HL-60 (cell line): Measurements from ENCODE around the gene RAE1. TPM values are rescaled to one million over a fixed set of nuclear protein-coding genes. Genes with fewer than 3 reads are reported as not detected.

ENCODE experiments used
- DNase-seq, 2 experiments: peaks; one replicate each; pipeline ENCODE4 v3.0.0-alpha.2; 2010 to 2020; ENCODE audit warnings: low read depth in 1 of 2, low spot score in 1 of 2
- H3K27ac ChIP-seq: fragments of 250-450 bp; sonication (Bioruptor Pico); replicated peaks from 2 replicates; pipeline ENCODE4 v1.5.1; 2020; ENCODE audit warnings: mild to moderate bottlenecking, moderate library complexity
- H3K27me3 ChIP-seq: fragments of 250-450 bp; sonication (Bioruptor Pico); 2 replicates; pipeline ENCODE4 v1.5.1; 2021; ENCODE audit warnings: mild to moderate bottlenecking, moderate library complexity; ENCODE audit not compliant: insufficient read depth, poor library complexity, severe bottlenecking
- H3K4me3 ChIP-seq: replicated peaks from 2 replicates; pipeline ENCODE4 v1.5.1; 2011; ENCODE audit warnings: mild to moderate bottlenecking, control low read depth, low read length; ENCODE audit not compliant: insufficient read depth
- GABPA ChIP-seq: IDR thresholded peaks from 2 replicates; pipeline ENCODE4 v1.6.1; 2012; ENCODE audit warnings: low read depth
- POLR2AphosphoS5 ChIP-seq: IDR thresholded peaks from 2 replicates; pipeline ENCODE4 v1.6.1; 2012; ENCODE audit warnings: low read depth
- SPI1 ChIP-seq: IDR thresholded peaks from 2 replicates; pipeline ENCODE4 v1.6.1; 2012; ENCODE audit warnings: low read depth, mild to moderate bottlenecking, borderline replicate concordance
- microRNA-seq: library from miRNA; unstranded; fragments of <30 nt; microRNA quantifications from one replicate; pipeline ENCODE4, GENCODE V29; 2018
- TF ChIP-seq, protein P1 (sequence below): IDR thresholded peaks from 2 replicates; pipeline ENCODE4 v1.6.1; 2012; ENCODE audit warnings: low read depth; ENCODE audit not compliant: insufficient replicate concordance
- TF ChIP-seq, protein P2 (sequence below): IDR thresholded peaks from one replicate; pipeline ENCODE4 v1.5.1; 2011; ENCODE audit warnings: low read length, control low read depth, inconsistent platforms; ENCODE audit not compliant: insufficient read depth

The RAE1 gene

DNA sequence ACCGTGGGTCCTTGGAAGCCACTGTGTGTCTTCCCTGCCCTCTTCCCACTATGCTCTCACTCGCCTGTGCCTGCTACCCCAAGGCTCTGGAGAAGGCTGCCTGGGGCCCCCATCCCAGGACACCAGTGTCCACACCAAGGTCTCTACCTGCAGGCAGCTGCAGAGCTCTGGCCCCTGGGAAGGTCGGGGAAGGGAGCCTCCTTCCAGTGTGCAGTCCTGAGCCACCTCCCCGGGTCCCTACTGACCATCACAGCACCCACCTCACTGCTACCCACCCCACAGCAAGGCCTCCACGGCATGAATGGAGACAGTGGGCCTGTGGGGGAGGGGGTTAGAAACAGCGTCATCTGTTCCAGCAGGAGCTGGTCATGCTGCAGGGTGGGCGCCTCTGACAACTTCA lies 75.8 kb downstream of the RAE1 start:
- Histone ChIP-seq H3K4me3 (no peak overlapping the region), H3K27me3 (no peaks in the 10 kb centered on the region), H3K27ac (no peak overlapping the region)
- DNase-seq, result no peak
- TF ChIP-seq, protein P1, sequence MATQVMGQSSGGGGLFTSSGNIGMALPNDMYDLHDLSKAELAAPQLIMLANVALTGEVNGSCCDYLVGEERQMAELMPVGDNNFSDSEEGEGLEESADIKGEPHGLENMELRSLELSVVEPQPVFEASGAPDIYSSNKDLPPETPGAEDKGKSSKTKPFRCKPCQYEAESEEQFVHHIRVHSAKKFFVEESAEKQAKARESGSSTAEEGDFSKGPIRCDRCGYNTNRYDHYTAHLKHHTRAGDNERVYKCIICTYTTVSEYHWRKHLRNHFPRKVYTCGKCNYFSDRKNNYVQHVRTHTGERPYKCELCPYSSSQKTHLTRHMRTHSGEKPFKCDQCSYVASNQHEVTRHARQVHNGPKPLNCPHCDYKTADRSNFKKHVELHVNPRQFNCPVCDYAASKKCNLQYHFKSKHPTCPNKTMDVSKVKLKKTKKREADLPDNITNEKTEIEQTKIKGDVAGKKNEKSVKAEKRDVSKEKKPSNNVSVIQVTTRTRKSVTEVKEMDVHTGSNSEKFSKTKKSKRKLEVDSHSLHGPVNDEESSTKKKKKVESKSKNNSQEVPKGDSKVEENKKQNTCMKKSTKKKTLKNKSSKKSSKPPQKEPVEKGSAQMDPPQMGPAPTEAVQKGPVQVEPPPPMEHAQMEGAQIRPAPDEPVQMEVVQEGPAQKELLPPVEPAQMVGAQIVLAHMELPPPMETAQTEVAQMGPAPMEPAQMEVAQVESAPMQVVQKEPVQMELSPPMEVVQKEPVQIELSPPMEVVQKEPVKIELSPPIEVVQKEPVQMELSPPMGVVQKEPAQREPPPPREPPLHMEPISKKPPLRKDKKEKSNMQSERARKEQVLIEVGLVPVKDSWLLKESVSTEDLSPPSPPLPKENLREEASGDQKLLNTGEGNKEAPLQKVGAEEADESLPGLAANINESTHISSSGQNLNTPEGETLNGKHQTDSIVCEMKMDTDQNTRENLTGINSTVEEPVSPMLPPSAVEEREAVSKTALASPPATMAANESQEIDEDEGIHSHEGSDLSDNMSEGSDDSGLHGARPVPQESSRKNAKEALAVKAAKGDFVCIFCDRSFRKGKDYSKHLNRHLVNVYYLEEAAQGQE, result no peak

DNA sequence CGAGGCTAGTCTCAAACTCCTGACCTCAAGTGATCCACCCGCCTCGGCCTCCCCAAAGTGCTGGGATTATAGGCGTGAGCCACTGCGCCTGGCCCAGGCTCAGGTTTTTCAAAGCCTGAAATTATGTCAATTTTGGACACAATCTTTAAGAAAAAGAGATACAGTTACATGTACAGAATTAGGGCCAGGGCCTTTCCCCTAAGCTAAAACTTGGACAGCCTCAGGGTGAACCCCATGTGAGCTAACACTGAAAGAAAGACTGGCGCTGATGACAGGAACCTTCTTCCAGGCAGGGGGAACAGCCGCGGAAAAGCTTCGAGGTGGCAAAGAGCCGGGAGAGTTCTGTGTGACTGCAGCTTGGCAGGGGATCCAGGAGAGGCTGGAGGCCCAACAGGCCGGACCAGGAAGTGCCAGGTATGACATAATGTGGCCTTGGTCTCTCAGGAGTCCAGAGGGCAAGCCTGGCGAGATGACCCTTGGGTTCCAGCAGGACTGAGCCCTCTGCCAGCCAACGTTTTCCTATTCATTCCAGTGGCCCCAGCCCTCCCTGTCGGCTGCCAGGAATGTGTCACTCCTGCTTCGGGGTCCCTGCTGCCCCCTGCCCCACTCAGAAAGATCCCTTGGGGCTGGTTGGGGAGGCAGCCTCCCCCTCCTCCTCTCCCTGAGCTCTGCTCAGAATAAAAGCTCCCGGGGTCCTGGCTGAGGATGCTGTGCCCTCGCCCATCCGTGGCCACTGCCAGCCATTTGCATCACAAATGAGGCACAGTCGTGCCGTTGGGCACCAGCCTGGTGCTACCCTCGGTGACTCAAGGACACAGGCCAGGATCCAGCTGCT lies 77.5 kb downstream of the RAE1 start:
- no peak overlapping the region for H3K4me3 ChIP-seq
- TF ChIP-seq, protein P1, result no peak
- TF ChIP-seq GABPA (no peak), SPI1 (no peak), POLR2AphosphoS5 (no peak)
- TF ChIP-seq, protein P2, sequence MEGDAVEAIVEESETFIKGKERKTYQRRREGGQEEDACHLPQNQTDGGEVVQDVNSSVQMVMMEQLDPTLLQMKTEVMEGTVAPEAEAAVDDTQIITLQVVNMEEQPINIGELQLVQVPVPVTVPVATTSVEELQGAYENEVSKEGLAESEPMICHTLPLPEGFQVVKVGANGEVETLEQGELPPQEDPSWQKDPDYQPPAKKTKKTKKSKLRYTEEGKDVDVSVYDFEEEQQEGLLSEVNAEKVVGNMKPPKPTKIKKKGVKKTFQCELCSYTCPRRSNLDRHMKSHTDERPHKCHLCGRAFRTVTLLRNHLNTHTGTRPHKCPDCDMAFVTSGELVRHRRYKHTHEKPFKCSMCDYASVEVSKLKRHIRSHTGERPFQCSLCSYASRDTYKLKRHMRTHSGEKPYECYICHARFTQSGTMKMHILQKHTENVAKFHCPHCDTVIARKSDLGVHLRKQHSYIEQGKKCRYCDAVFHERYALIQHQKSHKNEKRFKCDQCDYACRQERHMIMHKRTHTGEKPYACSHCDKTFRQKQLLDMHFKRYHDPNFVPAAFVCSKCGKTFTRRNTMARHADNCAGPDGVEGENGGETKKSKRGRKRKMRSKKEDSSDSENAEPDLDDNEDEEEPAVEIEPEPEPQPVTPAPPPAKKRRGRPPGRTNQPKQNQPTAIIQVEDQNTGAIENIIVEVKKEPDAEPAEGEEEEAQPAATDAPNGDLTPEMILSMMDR, result no peak
- H3K27ac ChIP-seq, result no peak overlapping the region
- H3K27me3 ChIP-seq, result no peaks in the 10 kb centered on the region
- DNase-seq, result no peak

Small RNA genes lying within 50 kb of the gene (microRNA-seq; reads per million reads assigned to microRNA genes)
- gene MIR4325, result not detected
